PC-9 (cell line): Measurements from ENCODE around the gene TMEM260. TPM values are rescaled to one million over a fixed set of nuclear protein-coding genes. Genes with fewer than 3 reads are reported as not detected.

Experiments used
- BruUV-seq: library from RNA; stranded (reverse); fragments of 400-500 nt; replicated peaks from 2 replicates; lab custom pipeline; 2021; lab: Mats Ljungman, UMichigan
- CTCF ChIA-PET: fragments of 300-600 bp; sonication (Branson Sonifier 250); formaldehyde crosslinking; loops from one replicate; lab custom pipeline; 2022; ENCODE audit warnings: antibody characterized with exemption; lab: Charles Lee
- POLR2A ChIA-PET: fragments of 300-600 bp; sonication (Branson Sonifier 250); formaldehyde crosslinking; loops from one replicate; lab custom pipeline; 2022; ENCODE audit warnings: antibody characterized with exemption; ENCODE audit not compliant: unreplicated experiment; lab: Charles Lee
- DNase-seq, 2 experiments: peaks; one replicate each; pipeline versions ENCODE4 v3.0.0 to v3.0.0-alpha.2; 2015 to 2022; ENCODE audit warnings: mixed read lengths in 1 of 2
- H2AFZ ChIP-seq: fragments of 200-600 bp; sonication (generic); 2 replicates; pipeline ENCODE4 v1.8.1; 2017; ENCODE audit warnings: antibody characterized with exemption
- H3F3A ChIP-seq: fragments of 200-600 bp; sonication (generic); 2 replicates; pipeline ENCODE4 v1.8.1; 2017; ENCODE audit warnings: antibody characterized with exemption, mild to moderate bottlenecking, low read depth; ENCODE audit not compliant: insufficient read depth
- H3K27ac ChIP-seq: fragments of 200-600 bp; sonication (generic); 2 replicates; pipeline ENCODE4 v1.6.1; 2016; ENCODE audit warnings: mixed run types
- H3K27me3 ChIP-seq: fragments of 200-600 bp; sonication (generic); 2 replicates; pipeline ENCODE4 v1.6.1; 2016; ENCODE audit warnings: low read depth, mixed run types; ENCODE audit not compliant: insufficient read depth
- H3K36me3 ChIP-seq: fragments of 200-600 bp; sonication (generic); 2 replicates; pipeline ENCODE4 v1.6.1; 2016; ENCODE audit warnings: low read depth, mixed run types
- H3K4me1 ChIP-seq: fragments of 200-600 bp; sonication (generic); replicated peaks from 2 replicates; pipeline ENCODE4 v1.6.1; 2016; ENCODE audit warnings: mixed run types; ENCODE audit not compliant: insufficient read depth
- H3K4me2 ChIP-seq: fragments of 200-600 bp; sonication (generic); 2 replicates; pipeline ENCODE4 v1.6.1; 2017; ENCODE audit warnings: mixed run types
- H3K4me3 ChIP-seq: fragments of 200-600 bp; sonication (generic); 2 replicates; pipeline ENCODE4 v1.6.1; 2016; ENCODE audit warnings: mixed run types
- H3K79me2 ChIP-seq: fragments of 200-600 bp; sonication (generic); 2 replicates; pipeline ENCODE4 v1.6.1; 2017; ENCODE audit warnings: low read depth, mixed run types
- H3K9me2 ChIP-seq: fragments of 200-600 bp; sonication (generic); 2 replicates; pipeline ENCODE4 v1.8.1; 2017; ENCODE audit warnings: mild to moderate bottlenecking; ENCODE audit not compliant: insufficient read depth
- H3K9me3 ChIP-seq: fragments of 200-600 bp; sonication (generic); 2 replicates; pipeline ENCODE4 v1.8.1; 2016; ENCODE audit warnings: low read depth; ENCODE audit not compliant: insufficient read depth
- H4K20me1 ChIP-seq: fragments of 200-600 bp; sonication (generic); 2 replicates; pipeline ENCODE4 v1.8.1; 2017; ENCODE audit not compliant: insufficient read depth
- CTCF ChIP-seq: fragments of 200-600 bp; sonication (generic); conservative IDR thresholded peaks from 2 replicates; pipeline ENCODE4 v1.6.1; 2017; ENCODE audit warnings: mixed run types, antibody characterized with exemption, mild to moderate bottlenecking, moderate library complexity
- EZH2 ChIP-seq: fragments of 200-600 bp; sonication (generic); IDR thresholded peaks from 2 replicates; pipeline ENCODE4 v1.8.0; 2017; ENCODE audit warnings: antibody characterized with exemption, low read depth
- intact Hi-C: fragments of 100-400 bp; cut with micrococcal nuclease; formaldehyde crosslinking; loops from one replicate; pipeline ENCODE4 v1.10.0; 2022; ENCODE audit not compliant: unreplicated experiment
- total RNA-seq: library from RNA; stranded (reverse); gene quantifications from 2 replicates; pipeline ENCODE4 v1.2.3, GENCODE V29; 2021

TMEM260 gene
- total RNA-seq, 1 experiment from 2014 or later: 12.4 TPM

- Histone ChIP-seq H3K9me3 (no peaks in the 10 kb centered on the region), H3K9me2 (no peaks in the 10 kb centered on the region), H3K4me1 (no peaks in the 10 kb centered on the region), H3K79me2 (no peaks in the 10 kb centered on the region), H3K4me3 (no peak overlapping the region), H3K36me3 (no peaks in the 10 kb centered on the region), H3K4me2 (no peak overlapping the region), H4K20me1 (no peaks in the 10 kb centered on the region), H3K27ac (no peak overlapping the region), H3F3A (no peaks in the 10 kb centered on the region), H3K27me3 (no peaks in the 10 kb centered on the region), H2AFZ (no peak overlapping the region)
- POLR2A ChIA-PET: no interaction called here
- peak; percentile 82 for TF ChIP-seq CTCF
- no peak for TF ChIP-seq EZH2
- DNase-seq: peak; percentile 1 to 71
- intact Hi-C loops: loop anchor here (5.0 to 10.0 kb wide), 3 partner anchors 407 to 655 kb away; no protein-coding TSS in a partner anchor
- BruUV-seq: no TSS peak
- CTCF ChIA-PET: no interaction called here
These were observed 80.5 kb downstream of the TMEM260 start for GRCh38 chr14:56659964-56660551.

GRCh38 chr14:56660677-56661389, 81.2 kb downstream of the TMEM260 start:
- Histone ChIP-seq H4K20me1 (no peaks in the 10 kb centered on the region), H3K27me3 (no peaks in the 10 kb centered on the region), H3F3A (no peaks in the 10 kb centered on the region), H3K4me1 (no peaks in the 10 kb centered on the region), H3K36me3 (no peaks in the 10 kb centered on the region), H3K4me2 (no peak overlapping the region), H3K9me3 (no peaks in the 10 kb centered on the region; the same call in 1 of the 2 replicates), H3K9me2 (no peaks in the 10 kb centered on the region), H3K79me2 (no peaks in the 10 kb centered on the region), H3K4me3 (no peak overlapping the region), H2AFZ (no peak overlapping the region), H3K27ac (no peak overlapping the region)
- no peak for TF ChIP-seq EZH2
- no peak for TF ChIP-seq CTCF
- no peak for DNase-seq
- POLR2A ChIA-PET: no interaction called here
- no TSS peak for BruUV-seq
- intact Hi-C loops: loop anchor here (5.0 to 10.0 kb wide), 2 partner anchors 406 to 654 kb away; no protein-coding TSS in a partner anchor
- CTCF ChIA-PET: no interaction called here

GRCh38 chr14:56661478-56661877, 81.9 kb downstream of the TMEM260 start:
- Histone ChIP-seq H3K36me3 (no peaks in the 10 kb centered on the region), H3K27ac (no peak overlapping the region), H3K9me3 (no peaks in the 10 kb centered on the region; the same call in 1 of the 2 replicates), H3K79me2 (no peaks in the 10 kb centered on the region), H3K4me2 (no peak overlapping the region), H3K4me3 (no peak overlapping the region), H3F3A (no peaks in the 10 kb centered on the region), H3K4me1 (no peaks in the 10 kb centered on the region), H3K9me2 (no peaks in the 10 kb centered on the region), H2AFZ (no peak overlapping the region), H4K20me1 (no peaks in the 10 kb centered on the region), H3K27me3 (no peaks in the 10 kb centered on the region)
- intact Hi-C loops: loop anchor here (5.0 to 10.0 kb wide), 2 partner anchors 406 to 653 kb away; no protein-coding TSS in a partner anchor
- no TSS peak for BruUV-seq
- no peak for DNase-seq
- ChIA-PET CTCF (no interaction called here), POLR2A (no interaction called here)
- TF ChIP-seq CTCF (no peak), EZH2 (no peak)
